GM12865 (cell line): ENCODE results near the gene RPLP2.
A peak's percentile ranks its signal among the peaks of the same experiment; 100 is the strongest.

Source experiments
- DNase-seq: peaks from one replicate; pipeline ENCODE4 v3.0.0; 2010; ENCODE audit warnings: low read depth
- H3K4me3 ChIP-seq: 2 replicates; pipeline ENCODE4 v1.5.1; 2011; ENCODE audit warnings: mild to moderate bottlenecking, low read depth, low read length, control low read depth
- CTCF ChIP-seq: IDR thresholded peaks from 2 replicates; pipeline ENCODE4 v1.5.1; 2011; ENCODE audit warnings: low read length, control low read depth, low read depth, inconsistent platforms; ENCODE audit not compliant: insufficient read depth; ENCODE audit errors: missing control alignments

Gene RPLP2

GRCh38 chr11:793556-793955 is 16.2 kb upstream of the RPLP2 start:
- no peak for DNase-seq
- no peak for TF ChIP-seq CTCF
- H3K4me3 ChIP-seq: no peak overlapping the region

- DNase-seq: no peak
- no peak for TF ChIP-seq CTCF
- no peak overlapping the region for H3K4me3 ChIP-seq
These were observed 15.6 kb upstream of the RPLP2 start for GRCh38 chr11:794013-794765.

GRCh38 chr11:794766-795633 is 14.8 kb upstream of the RPLP2 start:
- no peak for TF ChIP-seq CTCF
- peak; percentile 41 for DNase-seq
- peak overlapping the region; percentile 92 for H3K4me3 ChIP-seq

- DNase-seq: peak; percentile 86
- H3K4me3 ChIP-seq: peak overlapping the region; percentile 92
- TF ChIP-seq CTCF: no peak
These were observed 13.9 kb upstream of the RPLP2 start for GRCh38 chr11:795634-796564.

- no peak for DNase-seq
- peak overlapping the region; percentile 92 for H3K4me3 ChIP-seq
- TF ChIP-seq CTCF: no peak
These were observed 13.0 kb upstream of the RPLP2 start for GRCh38 chr11:796565-797295.
